Measurements from ENCODE around the gene GSG1L.
"Not testable (repeated sequence)": the region's sequence is repeated elsewhere in the genome, so short reads cannot be mapped to it uniquely, and the experiment has no call there.

DNA sequence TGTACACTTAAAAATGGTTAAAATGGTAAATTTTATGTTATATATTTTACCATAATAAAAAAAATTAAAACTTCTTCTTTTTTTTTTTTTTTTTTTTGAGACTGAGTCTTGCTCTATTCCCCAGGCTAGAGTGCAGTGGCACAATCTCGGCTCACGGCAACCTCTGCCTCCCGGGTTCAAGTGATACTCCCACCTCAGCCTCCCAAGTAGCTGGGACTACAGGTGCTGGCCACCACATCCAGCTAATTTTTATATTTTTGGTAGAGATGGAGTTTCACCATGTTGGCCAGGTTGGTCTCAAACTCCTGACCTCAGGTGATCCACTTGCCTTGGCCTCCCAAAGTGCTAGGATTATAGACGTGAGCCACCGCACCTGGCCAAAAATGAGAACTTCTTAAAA is 121.4 kb downstream of the GSG1L start:
- TF ChIP-seq JUND (IDR thresholded peaks at IDR 0.05); MAX (IDR thresholded peaks at IDR 0.05); ZBTB33 (IDR thresholded peaks at IDR 0.05); HNF4G (IDR thresholded peaks at IDR 0.05); TAF1 (conservative IDR thresholded peaks at IDR 0.05); GABPA (IDR thresholded peaks at IDR 0.05 in 1 of 2, conservative IDR thresholded peaks at IDR 0.05 in 1 of 2); RAD21 (IDR thresholded peaks at IDR 0.05); FOXA1 (IDR thresholded peaks at IDR 0.05); FOXA2 (IDR thresholded peaks at IDR 0.05); RXRA (IDR thresholded peaks at IDR 0.05); REST (IDR thresholded peaks at IDR 0.05); EGR1 (IDR thresholded peaks at IDR 0.05; ENCODE audit: low read depth in 2 of 2): not testable (repeated sequence)
- TF ChIP-seq, protein P1, sequence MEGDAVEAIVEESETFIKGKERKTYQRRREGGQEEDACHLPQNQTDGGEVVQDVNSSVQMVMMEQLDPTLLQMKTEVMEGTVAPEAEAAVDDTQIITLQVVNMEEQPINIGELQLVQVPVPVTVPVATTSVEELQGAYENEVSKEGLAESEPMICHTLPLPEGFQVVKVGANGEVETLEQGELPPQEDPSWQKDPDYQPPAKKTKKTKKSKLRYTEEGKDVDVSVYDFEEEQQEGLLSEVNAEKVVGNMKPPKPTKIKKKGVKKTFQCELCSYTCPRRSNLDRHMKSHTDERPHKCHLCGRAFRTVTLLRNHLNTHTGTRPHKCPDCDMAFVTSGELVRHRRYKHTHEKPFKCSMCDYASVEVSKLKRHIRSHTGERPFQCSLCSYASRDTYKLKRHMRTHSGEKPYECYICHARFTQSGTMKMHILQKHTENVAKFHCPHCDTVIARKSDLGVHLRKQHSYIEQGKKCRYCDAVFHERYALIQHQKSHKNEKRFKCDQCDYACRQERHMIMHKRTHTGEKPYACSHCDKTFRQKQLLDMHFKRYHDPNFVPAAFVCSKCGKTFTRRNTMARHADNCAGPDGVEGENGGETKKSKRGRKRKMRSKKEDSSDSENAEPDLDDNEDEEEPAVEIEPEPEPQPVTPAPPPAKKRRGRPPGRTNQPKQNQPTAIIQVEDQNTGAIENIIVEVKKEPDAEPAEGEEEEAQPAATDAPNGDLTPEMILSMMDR (IDR thresholded peaks at IDR 0.05; ENCODE audit: low read depth, low read length, missing input control), result not testable (repeated sequence)
- TF ChIP-seq, protein P2, sequence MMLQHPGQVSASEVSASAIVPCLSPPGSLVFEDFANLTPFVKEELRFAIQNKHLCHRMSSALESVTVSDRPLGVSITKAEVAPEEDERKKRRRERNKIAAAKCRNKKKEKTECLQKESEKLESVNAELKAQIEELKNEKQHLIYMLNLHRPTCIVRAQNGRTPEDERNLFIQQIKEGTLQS (IDR thresholded peaks at IDR 0.05), result not testable (repeated sequence)
